ENCODE results near the gene IGF2BP1. TPM values are rescaled to one million over a fixed set of nuclear protein-coding genes. Genes with fewer than 3 reads are reported as not detected.

IGF2BP1 gene
- polyA plus RNA-seq, 1 donor from 2014 or later, result 13.0 TPM

- Histone ChIP-seq H3K36me3 (ENCODE audit: insufficient read depth, low read length) (no peaks in the 10 kb centered on the region), H3K4me3 (ENCODE audit: low read length) (no peak overlapping the region), H4K20me1 (ENCODE audit: insufficient read depth) (no peaks in the 10 kb centered on the region), H3K27me3 (ENCODE audit: insufficient read depth, low read depth, low read length) (no peaks in the 10 kb centered on the region), H3F3A (ENCODE audit: insufficient read depth, low read length, poor library complexity, severe bottlenecking) (no peaks in the 10 kb centered on the region), H3K9me3 (ENCODE audit: low read length) (no peaks in the 10 kb centered on the region), H3K9ac (ENCODE audit: low read length) (no peak overlapping the region), H3K4me2 (ENCODE audit: low read length) (no peak overlapping the region), H3K79me2 (replicated peaks; ENCODE audit: insufficient read depth, low read length) (no peaks in the 10 kb centered on the region), H3K27ac (ENCODE audit: low read length) (no peak overlapping the region), H3K9me2 (ENCODE audit: insufficient read depth, low read length) (no peaks in the 10 kb centered on the region), H2AFZ (ENCODE audit: low read depth, low read length) (no peak overlapping the region)
- no peak for TF ChIP-seq EZH2 (IDR thresholded peaks at IDR 0.05; ENCODE audit: borderline replicate concordance, insufficient read depth, low read length, poor library complexity, severe bottlenecking)
- TF ChIP-seq SMC3 (conservative IDR thresholded peaks at IDR 0.05; ENCODE audit: poor library complexity), result no peak
- no peak for TF ChIP-seq MXI1 (conservative IDR thresholded peaks at IDR 0.05; ENCODE audit: poor library complexity, severe bottlenecking)
- no peak for TF ChIP-seq RAD21 (conservative IDR thresholded peaks at IDR 0.05)
- no peak for TF ChIP-seq POLR2AphosphoS5 (IDR thresholded peaks at IDR 0.05)
- TF ChIP-seq TAF1 (IDR thresholded peaks at IDR 0.05; ENCODE audit: low read depth), result no peak
- no peak for TF ChIP-seq REST (IDR thresholded peaks at IDR 0.05; ENCODE audit: borderline replicate concordance)
- no peak for TF ChIP-seq CTCF (IDR thresholded peaks at IDR 0.05; ENCODE audit: poor library complexity, severe bottlenecking)
- TF ChIP-seq EP300 (conservative IDR thresholded peaks at IDR 0.05; ENCODE audit: poor library complexity, severe bottlenecking), result no peak
These were observed 23.4 kb upstream of the IGF2BP1 start for GRCh38 chr17:48973806-48974205.

GRCh38 chr17:48981927-48982539, 15.2 kb upstream of the IGF2BP1 start:
- H3K27ac ChIP-seq (ENCODE audit: low read length), result no peak overlapping the region
- H3K27me3 ChIP-seq (ENCODE audit: insufficient read depth, low read depth, low read length), result no peaks in the 10 kb centered on the region
- no peaks in the 10 kb centered on the region for H3K36me3 ChIP-seq (ENCODE audit: insufficient read depth, low read length)
- H3K9me3 ChIP-seq (ENCODE audit: low read length), result no peaks in the 10 kb centered on the region
- no peak overlapping the region for H3K4me3 ChIP-seq (ENCODE audit: low read length)
- no peaks in the 10 kb centered on the region for H4K20me1 ChIP-seq (ENCODE audit: insufficient read depth)
- H3K79me2 ChIP-seq (replicated peaks; ENCODE audit: insufficient read depth, low read length), result no peaks in the 10 kb centered on the region
- no peak overlapping the region for H3K4me2 ChIP-seq (ENCODE audit: low read length)
- no peak for TF ChIP-seq REST (IDR thresholded peaks at IDR 0.05; ENCODE audit: borderline replicate concordance)
- TF ChIP-seq EZH2 (IDR thresholded peaks at IDR 0.05; ENCODE audit: borderline replicate concordance, insufficient read depth, low read length, poor library complexity, severe bottlenecking), result no peak
- TF ChIP-seq CTCF (IDR thresholded peaks at IDR 0.05; ENCODE audit: poor library complexity, severe bottlenecking), result no peak
- TF ChIP-seq MXI1 (conservative IDR thresholded peaks at IDR 0.05; ENCODE audit: poor library complexity, severe bottlenecking), result no peak
- H2AFZ ChIP-seq (ENCODE audit: low read depth, low read length), result no peak overlapping the region
- no peaks in the 10 kb centered on the region for H3K9me2 ChIP-seq (ENCODE audit: insufficient read depth, low read length)
- no peaks in the 10 kb centered on the region for H3F3A ChIP-seq (ENCODE audit: insufficient read depth, low read length, poor library complexity, severe bottlenecking)
- no peak overlapping the region for H3K9ac ChIP-seq (ENCODE audit: low read length)

Data from neural cell (in vitro differentiated cells).